GM21423 (cell line): ENCODE measurements around the gene GMFB.

Source experiments
- ATAC-seq: cut with Tn5 transposase; IDR thresholded peaks from one replicate; pipeline ENCODE4 v1.9.1; 2021; ENCODE audit warnings: mild to moderate bottlenecking, moderate library complexity; ENCODE audit not compliant: unreplicated experiment

Gene GMFB

GRCh38 chr14:54488646-54489317 lies at the start of gene GMFB:
Gene GMFB, minus strand, starts transcription at chr14:54488980. Its CDS starts 53 bp downstream, at chr14:54488927.
- ATAC-seq, result peak; percentile 91

- no peak for ATAC-seq
Observed at GRCh38 chr14:54538055-54538454, 49.3 kb upstream of the GMFB start.

GRCh38 chr14:54537651-54538050 lies 48.9 kb upstream of the GMFB start:
- ATAC-seq, result no peak

GRCh38 chr14:54535646-54536045 lies 46.9 kb upstream of the GMFB start:
- ATAC-seq, result no peak

GRCh38 chr14:54535126-54535525 lies 46.3 kb upstream of the GMFB start:
- no peak for ATAC-seq

GRCh38 chr14:54533100-54533499 lies 44.3 kb upstream of the GMFB start:
- no peak for ATAC-seq

GRCh38 chr14:54532111-54533012 lies 43.6 kb upstream of the GMFB start:
- peak; percentile 90 for ATAC-seq

GRCh38 chr14:54529811-54530210 lies 41.0 kb upstream of the GMFB start:
- no peak for ATAC-seq

- no peak for ATAC-seq
Observed at GRCh38 chr14:54528973-54529372, 40.2 kb upstream of the GMFB start.

GRCh38 chr14:54524410-54524809 lies 35.6 kb upstream of the GMFB start:
- no peak for ATAC-seq

GRCh38 chr14:54516709-54517108 lies 27.9 kb upstream of the GMFB start:
- ATAC-seq, result no peak

GRCh38 chr14:54515670-54516069 lies 26.9 kb upstream of the GMFB start:
- ATAC-seq, result no peak

GRCh38 chr14:54512393-54512792 lies 23.6 kb upstream of the GMFB start:
- no peak for ATAC-seq

- peak; percentile 94 for ATAC-seq
Observed at GRCh38 chr14:54509546-54510501, 21.0 kb upstream of the GMFB start, which contains the start of gene CGRRF1. Gene CGRRF1, plus strand, starts transcription at chr14:54509906. Its CDS starts 54 bp downstream, at chr14:54509960.

GRCh38 chr14:54503486-54503885 lies 14.7 kb upstream of the GMFB start:
- no peak for ATAC-seq

GRCh38 chr14:54502602-54503001 lies 13.8 kb upstream of the GMFB start:
- ATAC-seq, result no peak

GRCh38 chr14:54501480-54501879 lies 12.7 kb upstream of the GMFB start:
- no peak for ATAC-seq

GRCh38 chr14:54500744-54501143 lies 12.0 kb upstream of the GMFB start:
- no peak for ATAC-seq

- no peak for ATAC-seq
Observed at GRCh38 chr14:54498579-54498978, 9.8 kb upstream of the GMFB start.

- no peak for ATAC-seq
Observed at GRCh38 chr14:54498095-54498531, 9.3 kb upstream of the GMFB start.

GRCh38 chr14:54497224-54497623 lies 8.4 kb upstream of the GMFB start:
- no peak for ATAC-seq
